DMS79 treated with DMSO at 0.1 percent for 48 hours (cell line): ENCODE measurements around the gene ELOVL4.

Source experiments
- DNase-seq: peaks from one replicate; lab custom pipeline; 2025; lab: John Stamatoyannopoulos, UW

Gene ELOVL4

GRCh38 chr6:79911992-79912391 is 35.4 kb downstream of the ELOVL4 start:
- no peak for DNase-seq

- DNase-seq: no peak
Observed at GRCh38 chr6:79909517-79909916, 37.8 kb downstream of the ELOVL4 start.

- DNase-seq: no peak
Observed at GRCh38 chr6:79902046-79902445, 45.3 kb downstream of the ELOVL4 start.

- DNase-seq: no peak
Observed at GRCh38 chr6:79898076-79898475, 49.3 kb downstream of the ELOVL4 start.

GRCh38 chr6:79896075-79896449 is 51.3 kb downstream of the ELOVL4 start:
- no peak for DNase-seq

GRCh38 chr6:79895382-79896074 is 51.8 kb downstream of the ELOVL4 start:
- DNase-seq: no peak

GRCh38 chr6:79894939-79895338 is 52.4 kb downstream of the ELOVL4 start:
- DNase-seq: no peak

- no peak for DNase-seq
Observed at GRCh38 chr6:79888587-79888986, 58.8 kb downstream of the ELOVL4 start.

GRCh38 chr6:79878142-79878748 is 69.1 kb downstream of the ELOVL4 start:
- peak; percentile 35 for DNase-seq

GRCh38 chr6:79874531-79875134 is 72.7 kb downstream of the ELOVL4 start:
- no peak for DNase-seq

GRCh38 chr6:79872986-79873385 is 74.4 kb downstream of the ELOVL4 start:
- no peak for DNase-seq

GRCh38 chr6:79872303-79872702 is 75.0 kb downstream of the ELOVL4 start:
- DNase-seq: no peak

GRCh38 chr6:79869600-79870084 is 77.7 kb downstream of the ELOVL4 start:
- DNase-seq: peak; percentile 84

GRCh38 chr6:79869184-79869583 is 78.2 kb downstream of the ELOVL4 start:
- DNase-seq: no peak

GRCh38 chr6:79868098-79868722 is 79.1 kb downstream of the ELOVL4 start:
- peak; percentile 92 for DNase-seq
